ENCODE results near the gene MED1.
"Not testable (repeated sequence)": the region's sequence is repeated elsewhere in the genome, so short reads cannot be mapped to it uniquely, and the experiment has no call there.

Gene MED1

DNA sequence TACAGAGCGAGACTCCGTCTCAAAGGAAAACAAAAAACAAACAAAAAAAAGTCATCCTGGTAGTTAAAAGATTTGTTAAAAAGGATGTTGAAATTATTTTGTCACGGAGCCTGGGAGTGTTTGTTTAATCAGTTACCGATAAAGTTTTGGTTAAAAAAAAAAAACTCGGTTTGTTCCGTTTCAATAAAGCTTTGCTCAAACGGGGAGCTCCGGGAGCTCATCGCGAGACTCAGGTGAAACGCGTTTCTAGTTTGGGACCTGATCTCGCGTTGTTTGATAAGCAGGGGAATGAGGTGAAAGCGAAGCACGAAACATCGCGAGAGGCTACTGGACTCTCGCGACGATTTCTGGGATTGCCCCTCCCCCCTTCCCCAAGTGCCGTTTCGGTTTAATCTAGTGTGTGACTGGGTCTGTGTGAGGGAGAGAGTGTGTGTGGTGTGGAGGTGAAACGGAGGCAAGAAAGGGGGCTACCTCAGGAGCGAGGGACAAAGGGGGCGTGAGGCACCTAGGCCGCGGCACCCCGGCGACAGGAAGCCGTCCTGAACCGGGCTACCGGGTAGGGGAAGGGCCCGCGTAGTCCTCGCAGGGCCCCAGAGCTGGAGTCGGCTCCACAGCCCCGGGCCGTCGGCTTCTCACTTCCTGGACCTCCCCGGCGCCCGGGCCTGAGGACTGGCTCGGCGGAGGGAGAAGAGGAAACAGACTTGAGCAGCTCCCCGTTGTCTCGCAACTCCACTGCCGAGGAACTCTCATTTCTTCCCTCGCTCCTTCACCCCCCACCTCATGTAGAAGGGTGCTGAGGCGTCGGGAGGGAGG lies 10.3 kb upstream of the MED1 start, which contains the start of gene CDK12:
Gene CDK12 (plus strand): TSS at position 374 of the 813 bp plus-strand sequence. CDS start 586 bp downstream, outside the sequence.
- TF ChIP-seq POLR2A (IDR thresholded peaks at IDR 0.05; ENCODE audit: low read length), result peak; percentile 98
- no peak for TF ChIP-seq GATA1 (IDR thresholded peaks at IDR 0.05; ENCODE audit: low read depth, low read length)
- DNase-seq, result peak; percentile 99 to 100

- TF ChIP-seq POLR2A (IDR thresholded peaks at IDR 0.05; ENCODE audit: low read length) (no peak), GATA1 (IDR thresholded peaks at IDR 0.05; ENCODE audit: low read depth, low read length) (no peak)
- no peak for DNase-seq
These were observed 4.9 kb upstream of the MED1 start for GRCh38 chr17:39455919-39456318.

DNA sequence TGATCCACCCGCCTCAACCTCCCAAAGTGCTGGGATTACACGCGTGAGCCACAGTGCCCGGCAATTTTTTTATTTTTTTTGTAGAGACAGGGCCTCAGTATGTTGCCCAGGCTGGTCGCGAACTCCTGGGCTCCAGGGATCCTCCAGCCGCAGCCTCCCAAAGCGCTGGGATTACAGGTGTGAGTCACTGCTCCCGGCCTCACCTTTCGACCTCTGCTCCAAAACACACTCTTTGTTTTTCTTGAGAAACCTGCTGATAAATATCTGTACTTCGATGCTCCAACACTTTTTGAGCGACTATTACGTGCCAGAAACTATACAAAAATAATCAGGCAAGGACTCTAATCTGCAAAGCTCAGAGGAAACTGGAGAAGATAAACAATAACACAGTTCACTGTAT lies 1.0 kb downstream of the MED1 start:
- TF ChIP-seq POLR2A (IDR thresholded peaks at IDR 0.05; ENCODE audit: low read length) (no peak), GATA1 (IDR thresholded peaks at IDR 0.05; ENCODE audit: low read depth, low read length) (no peak)
- DNase-seq, result peak in 1 of 2 experiments; percentile 47

GRCh38 chr17:39447561-39447960 lies 3.5 kb downstream of the MED1 start:
- DNase-seq, result no peak
- TF ChIP-seq GATA1 (IDR thresholded peaks at IDR 0.05; ENCODE audit: low read depth, low read length), result no peak
- no peak for TF ChIP-seq POLR2A (IDR thresholded peaks at IDR 0.05; ENCODE audit: low read length)

- no peak for TF ChIP-seq POLR2A (IDR thresholded peaks at IDR 0.05; ENCODE audit: low read length)
- DNase-seq, result no peak
These were observed 7.7 kb downstream of the MED1 start for GRCh38 chr17:39443326-39443725.

DNA sequence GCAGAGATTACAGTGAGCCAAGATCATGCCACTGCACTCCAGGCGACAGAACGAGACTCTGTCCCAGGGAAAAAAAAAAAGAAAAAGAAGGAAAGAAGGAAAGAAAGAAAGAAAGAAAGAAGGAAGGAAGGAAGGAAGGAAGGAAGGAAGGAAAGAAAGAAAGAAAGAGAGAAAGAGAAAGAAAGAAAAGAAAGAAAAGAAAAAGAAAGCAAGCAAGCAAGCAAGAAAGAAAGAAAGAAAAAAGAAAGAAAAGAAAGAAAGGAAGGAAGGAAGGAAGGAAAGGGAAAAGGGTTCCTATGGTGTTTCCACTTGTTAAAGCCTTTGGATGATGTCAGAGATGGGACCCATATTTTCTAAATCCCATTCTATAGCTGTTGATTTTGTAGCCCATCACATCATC lies 11.2 kb downstream of the MED1 start:
- not testable (repeated sequence) for DNase-seq

DNA sequence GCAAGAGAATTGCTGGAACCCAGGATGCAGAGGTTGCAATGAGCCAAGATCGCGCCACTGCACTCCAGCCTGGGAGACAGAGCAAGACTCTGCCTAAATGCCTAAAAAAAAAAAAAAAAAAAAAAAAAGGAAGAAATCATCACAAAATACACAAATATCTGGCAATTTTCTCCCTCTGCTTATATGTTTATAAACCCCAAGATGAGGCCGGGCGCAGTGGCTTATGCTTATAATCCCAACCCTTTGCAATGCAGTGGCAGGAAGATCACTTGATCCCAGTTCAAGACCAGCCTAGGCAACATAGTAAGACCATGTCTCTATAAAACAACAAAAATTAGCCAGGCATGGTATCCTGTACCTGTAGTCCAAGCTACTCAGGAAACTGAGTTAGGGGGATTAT lies 21.5 kb downstream of the MED1 start:
- no peak for TF ChIP-seq GATA1 (IDR thresholded peaks at IDR 0.05; ENCODE audit: low read depth, low read length)
- no peak for DNase-seq

GRCh38 chr17:39416141-39416540 lies 34.9 kb downstream of the MED1 start:
- TF ChIP-seq POLR2A (IDR thresholded peaks at IDR 0.05; ENCODE audit: low read length) (peak; percentile 23), GATA1 (IDR thresholded peaks at IDR 0.05; ENCODE audit: low read depth, low read length) (no peak)
- DNase-seq, result peak; percentile 72 to 91

DNA sequence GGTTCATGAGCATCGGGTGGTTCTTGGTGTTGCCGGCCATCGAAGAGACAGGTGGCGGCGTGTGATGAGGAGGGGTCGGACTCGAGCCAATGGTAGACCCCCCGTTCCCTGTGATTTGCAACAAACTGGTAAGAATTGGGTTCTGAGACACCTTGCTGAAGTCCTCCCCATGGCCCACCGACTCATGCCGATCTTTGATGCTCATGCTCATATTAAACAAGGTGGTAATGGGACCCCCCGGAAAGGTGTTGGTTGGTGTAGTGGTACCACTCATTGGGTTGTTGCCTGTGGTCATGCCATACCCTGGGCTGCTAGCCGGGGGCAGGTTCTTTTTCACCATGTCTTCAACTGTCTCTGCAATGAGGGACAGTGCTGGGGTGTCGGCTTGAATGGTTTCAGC lies 40.8 kb downstream of the MED1 start:
- no peak for DNase-seq
- TF ChIP-seq GATA1 (IDR thresholded peaks at IDR 0.05; ENCODE audit: low read depth, low read length), result no peak
- TF ChIP-seq POLR2A (IDR thresholded peaks at IDR 0.05; ENCODE audit: low read length), result no peak

DNA sequence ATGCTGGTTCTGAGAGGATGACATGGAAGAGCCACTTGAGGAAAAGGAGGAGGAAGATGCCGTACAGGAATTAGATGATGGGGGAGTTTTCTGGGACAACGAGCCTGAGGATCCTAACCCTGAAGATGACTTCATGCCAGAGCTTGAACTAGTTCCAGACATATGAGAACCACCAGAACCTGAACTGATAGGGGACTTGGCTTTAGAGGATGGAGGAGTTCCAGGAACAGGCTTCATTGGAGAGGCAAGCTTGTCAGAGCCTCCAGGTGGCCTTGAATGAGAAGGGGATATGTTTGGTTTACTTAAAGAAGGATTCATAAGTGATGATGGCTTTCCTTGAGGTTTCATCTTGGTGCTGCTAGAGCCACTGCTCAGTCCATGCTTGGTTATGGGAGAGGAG lies 42.7 kb downstream of the MED1 start:
- TF ChIP-seq POLR2A (IDR thresholded peaks at IDR 0.05; ENCODE audit: low read length) (no peak), GATA1 (IDR thresholded peaks at IDR 0.05; ENCODE audit: low read depth, low read length) (no peak)
- DNase-seq, result no peak

DNA sequence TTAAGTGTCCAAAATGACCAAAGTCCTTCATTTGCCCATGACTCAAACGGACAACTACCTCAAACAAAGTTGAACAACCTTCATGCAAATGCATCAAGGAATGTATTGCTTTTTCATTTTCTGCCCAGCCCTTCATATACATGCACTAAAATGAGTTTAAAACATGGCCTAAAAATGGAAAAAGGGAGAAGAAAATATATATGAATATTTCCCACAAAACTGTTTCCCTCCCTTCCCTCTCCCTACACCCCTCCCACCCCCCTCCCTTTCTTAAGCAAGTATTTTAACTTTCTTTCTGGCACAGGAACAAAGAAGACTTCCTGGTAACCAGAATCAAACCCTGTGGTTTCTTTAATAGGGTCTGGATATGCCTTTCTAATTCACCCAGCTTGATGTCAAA lies 44.1 kb downstream of the MED1 start:
- TF ChIP-seq GATA1 (IDR thresholded peaks at IDR 0.05; ENCODE audit: low read depth, low read length) (no peak), POLR2A (IDR thresholded peaks at IDR 0.05; ENCODE audit: low read length) (no peak)
- DNase-seq, result no peak

DNA sequence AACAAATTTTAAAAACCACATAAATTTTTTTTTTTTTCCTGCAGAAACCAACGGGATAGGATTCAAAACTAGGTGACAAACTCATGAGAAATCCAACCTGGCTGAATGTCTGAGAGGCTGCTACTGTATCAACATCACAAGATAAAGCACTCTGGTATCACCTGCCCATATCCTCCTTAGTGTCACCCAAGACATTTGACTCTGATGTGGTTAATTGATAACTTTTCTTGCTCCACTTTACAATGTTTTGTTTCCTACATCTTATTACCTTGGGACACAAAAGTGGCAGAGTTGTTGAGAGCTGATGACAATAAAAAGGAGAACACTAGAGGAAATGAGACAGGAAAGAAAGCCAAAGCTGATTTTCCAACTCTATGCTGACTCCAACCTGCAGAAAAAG lies 45.6 kb downstream of the MED1 start:
- DNase-seq, result no peak
- TF ChIP-seq POLR2A (IDR thresholded peaks at IDR 0.05; ENCODE audit: low read length), result no peak
- no peak for TF ChIP-seq GATA1 (IDR thresholded peaks at IDR 0.05; ENCODE audit: low read depth, low read length)

DNA sequence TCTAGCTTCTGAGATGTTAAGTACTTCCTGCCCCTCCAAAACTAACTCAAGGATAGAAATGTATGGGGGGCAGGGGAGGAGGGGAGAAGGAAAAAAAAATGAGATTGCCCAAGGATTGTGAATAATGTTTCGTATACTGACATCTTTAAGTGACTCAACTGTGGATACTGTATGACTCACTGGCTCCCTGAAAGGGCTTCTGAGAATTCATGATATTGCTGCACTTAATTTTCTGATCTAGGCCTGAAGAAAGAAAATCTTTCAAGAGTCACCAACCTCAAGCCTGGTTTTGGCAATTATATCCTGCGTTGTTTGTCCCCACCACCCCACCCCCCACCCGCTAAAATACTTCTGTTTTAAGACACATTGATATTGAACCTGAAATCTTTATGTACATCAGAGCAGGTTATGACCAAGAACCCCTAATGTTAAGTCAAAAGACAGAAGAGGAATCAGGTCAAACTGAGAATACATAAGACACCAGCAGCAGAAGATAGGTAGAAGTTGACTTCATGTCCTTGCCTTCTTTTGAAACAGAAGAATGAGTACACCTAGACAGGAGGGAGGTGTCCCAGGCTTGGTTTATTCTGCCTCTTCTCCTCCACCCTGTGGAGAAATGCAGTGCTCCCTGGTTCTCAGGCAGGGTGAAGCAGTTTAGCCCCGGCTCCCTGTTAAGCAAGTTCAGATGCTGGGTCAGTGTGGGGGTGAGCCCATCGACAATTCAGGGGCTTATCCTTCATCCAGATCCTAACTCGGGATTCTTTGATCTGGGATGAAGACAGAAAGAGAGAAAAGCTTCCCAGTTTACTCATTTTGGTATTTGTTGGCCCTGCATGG lies 46.3 kb downstream of the MED1 start:
- TF ChIP-seq POLR2A (IDR thresholded peaks at IDR 0.05; ENCODE audit: low read length) (no peak), GATA1 (IDR thresholded peaks at IDR 0.05; ENCODE audit: low read depth, low read length) (no peak)
- DNase-seq, result peak in 1 of 2 experiments; percentile 36

DNA sequence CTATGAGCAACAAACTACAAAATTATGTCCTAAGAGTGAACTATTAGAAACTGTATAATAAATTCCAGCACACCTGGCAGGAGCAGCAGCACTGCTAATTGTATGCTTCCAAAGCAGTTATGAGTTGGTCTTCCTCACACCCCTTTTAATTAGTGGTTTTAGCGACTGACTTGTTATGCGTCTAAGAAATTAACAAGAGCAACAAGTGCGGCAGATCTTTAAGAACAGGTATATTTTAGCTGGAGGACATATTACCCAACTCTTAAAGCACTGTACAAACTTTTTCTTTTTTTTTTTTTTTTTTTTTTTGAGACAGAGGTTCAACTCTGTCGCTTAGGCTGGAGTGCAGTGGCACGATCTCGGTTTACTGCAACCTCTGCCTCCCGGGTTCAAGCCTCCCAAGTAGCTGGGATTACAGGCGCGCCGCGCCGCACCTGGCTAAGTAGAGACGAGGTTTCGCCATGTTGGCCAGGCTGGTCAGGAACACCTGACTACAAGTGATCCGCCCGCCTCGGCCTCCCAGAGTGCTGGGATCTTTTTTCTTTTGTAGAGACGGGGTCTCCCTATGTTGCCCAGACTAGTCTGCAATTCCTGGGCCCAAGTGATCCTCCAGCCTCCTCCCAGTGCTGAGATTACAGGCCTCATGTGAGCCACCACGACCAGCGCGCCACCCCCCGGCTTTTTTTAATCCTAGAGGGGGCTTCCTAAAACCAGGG lies 48.0 kb downstream of the MED1 start:
- no peak for DNase-seq
- no peak for TF ChIP-seq POLR2A (IDR thresholded peaks at IDR 0.05; ENCODE audit: low read length)
- TF ChIP-seq GATA1 (IDR thresholded peaks at IDR 0.05; ENCODE audit: low read depth, low read length), result no peak

Data from erythroblast (primary cell).